Brain microvascular endothelial cell (primary cell): ENCODE data around the gene SRMS.

Source experiments
- DNase-seq: peaks from one replicate; pipeline ENCODE4 v3.0.0-alpha.2; 2020
- H3K27ac ChIP-seq: fragments of 250-450 bp; sonication (Bioruptor Pico); 2 replicates; pipeline ENCODE4 v1.5.1; 2020; ENCODE audit warnings: mild to moderate bottlenecking, moderate library complexity
- H3K27me3 ChIP-seq: fragments of 250-450 bp; sonication (Bioruptor Pico); replicated peaks from 2 replicates; pipeline ENCODE4 v1.5.1; 2020; ENCODE audit warnings: mild to moderate bottlenecking
- H3K36me3 ChIP-seq: fragments of 250-450 bp; sonication (Bioruptor Pico); replicated peaks from 2 replicates; pipeline ENCODE4 v1.5.1; 2020; ENCODE audit warnings: mild to moderate bottlenecking
- H3K4me3 ChIP-seq: 2 replicates; pipeline ENCODE4 v1.5.1; 2011; ENCODE audit warnings: low read depth, mild to moderate bottlenecking, control low read depth, low read length, moderate library complexity
- CTCF ChIP-seq: IDR thresholded peaks from 2 replicates; pipeline ENCODE4 v1.5.1; 2011; ENCODE audit warnings: low read depth, mild to moderate bottlenecking, moderate library complexity, low read length, control low read depth, inconsistent platforms; ENCODE audit errors: missing control alignments
- in situ Hi-C: cut with HindIII; loops from 2 replicates; pipeline ENCODE4 v1.10.0; 2017; ENCODE audit warnings: low sequenced_read_pairs, low pct_ligation_motif_present

SRMS gene

GRCh38 chr20:63570281-63571086 lies 22.9 kb upstream of the SRMS start:
- in situ Hi-C loops = no loop called here
- peaks cover 7% of the 10 kb centered on the region for H3K36me3 ChIP-seq
- TF ChIP-seq CTCF = no peak
- H3K4me3 ChIP-seq = no peak overlapping the region
- DNase-seq = no peak
- no peak overlapping the region for H3K27ac ChIP-seq
- no peaks in the 10 kb centered on the region for H3K27me3 ChIP-seq

DNA sequence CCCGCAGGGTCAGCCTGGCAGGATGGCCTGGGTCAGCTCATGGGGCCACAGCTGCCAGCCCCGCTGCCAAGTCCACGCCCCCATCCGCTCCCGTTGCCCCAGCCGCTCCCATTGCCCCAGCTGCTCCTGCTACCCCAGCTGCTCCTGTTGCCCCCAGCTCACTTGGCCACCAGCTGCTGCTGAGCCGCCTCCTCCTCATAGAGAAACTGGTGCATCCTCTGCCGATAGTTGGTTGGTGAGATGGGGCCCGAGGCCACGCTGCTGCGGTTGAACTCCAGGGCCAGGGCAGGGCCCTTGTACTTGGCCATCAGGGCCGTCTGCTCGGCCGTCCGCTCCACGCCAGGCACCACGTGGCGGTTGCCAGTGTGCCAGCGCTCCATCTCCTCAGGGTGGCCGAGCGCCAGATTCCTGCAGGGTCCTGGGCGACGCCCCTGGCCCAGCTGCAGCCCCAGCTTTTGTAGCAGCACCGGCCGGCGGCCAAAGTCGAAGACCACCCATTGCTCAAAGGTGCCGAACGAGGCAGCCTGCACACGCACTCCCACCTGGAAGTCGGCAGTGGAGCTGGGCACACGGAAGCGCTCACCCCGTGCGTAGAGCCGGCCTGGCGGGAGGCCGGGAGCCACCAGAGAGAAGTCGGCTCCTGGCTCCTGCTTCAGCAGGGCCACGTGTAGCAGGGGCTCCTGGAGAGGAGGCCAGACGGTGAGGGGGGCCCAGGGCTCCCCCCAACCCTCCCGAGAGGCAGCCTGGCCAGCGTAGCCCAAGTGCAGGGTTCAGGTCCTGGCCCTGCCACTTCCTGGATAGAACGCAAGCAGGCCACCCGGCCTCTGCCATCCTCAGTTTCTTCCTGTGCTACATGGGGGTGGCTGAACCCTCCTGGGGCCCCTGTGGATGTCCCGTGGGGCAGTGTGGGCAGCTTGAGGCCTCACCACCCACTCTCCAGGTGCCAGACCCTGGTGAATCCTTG lies 21.7 kb upstream of the SRMS start:
- Histone ChIP-seq H3K36me3 (peaks cover 16% of the 10 kb centered on the region), H3K27me3 (no peaks in the 10 kb centered on the region), H3K27ac (no peak overlapping the region), H3K4me3 (no peak overlapping the region)
- no peak for TF ChIP-seq CTCF
- in situ Hi-C loops = no loop called here
- DNase-seq = no peak

DNA sequence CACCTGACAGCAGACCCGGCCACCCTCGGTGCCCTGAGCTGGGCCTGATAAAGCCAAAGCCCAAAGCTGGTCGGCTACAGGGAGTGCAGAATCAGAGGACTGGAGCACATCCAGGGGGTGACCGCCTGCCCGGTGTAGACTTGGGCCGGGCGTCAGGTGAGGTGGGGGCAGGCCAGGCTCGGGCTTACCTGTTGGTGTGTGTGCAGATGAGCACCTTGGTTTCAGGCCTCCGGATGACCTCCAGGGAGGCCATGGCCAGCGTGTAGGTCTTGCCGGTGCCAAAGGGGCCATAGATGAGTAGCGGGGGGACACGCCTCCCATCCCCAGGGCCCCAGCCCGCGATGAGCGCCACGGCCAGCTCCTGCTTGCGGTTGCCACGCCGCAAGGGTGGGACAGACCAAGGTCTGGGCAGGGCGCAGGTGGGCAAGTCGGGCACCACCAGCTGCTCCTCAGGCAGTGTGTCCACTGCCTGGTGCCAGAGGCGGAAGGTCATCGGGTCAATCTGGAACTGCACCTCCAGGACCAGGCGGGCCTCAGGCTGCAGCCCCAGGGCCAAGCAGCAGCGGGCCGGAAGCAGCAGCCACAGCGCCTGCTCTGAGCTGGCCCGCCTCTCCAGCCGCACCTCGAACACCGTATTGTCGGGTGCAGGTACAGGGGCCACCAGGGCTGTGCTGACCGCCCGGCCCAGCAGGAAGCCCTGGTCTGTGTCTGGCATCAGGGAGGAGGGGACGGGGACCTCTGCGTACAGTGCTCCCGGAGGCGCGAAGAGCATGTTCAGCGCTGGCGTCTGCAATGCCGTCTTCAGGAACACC lies 20.8 kb upstream of the SRMS start:
- in situ Hi-C loops = no loop called here

GRCh38 chr20:63567386-63568169 lies 20.0 kb upstream of the SRMS start:
- peaks cover 20% of the 10 kb centered on the region for H3K36me3 ChIP-seq
- H3K27ac ChIP-seq = no peak overlapping the region
- H3K27me3 ChIP-seq = no peaks in the 10 kb centered on the region
- in situ Hi-C loops = no loop called here
- TF ChIP-seq CTCF = no peak
- no peak overlapping the region for H3K4me3 ChIP-seq
- peak; percentile 20 for DNase-seq

More for the DNA sequence above, 20.8 kb upstream of the SRMS start:
- Histone ChIP-seq H3K27me3 (no peaks in the 10 kb centered on the region), H3K4me3 (no peak overlapping the region), H3K36me3 (peaks cover 16% of the 10 kb centered on the region), H3K27ac (no peak overlapping the region)
- TF ChIP-seq CTCF = no peak
- DNase-seq = no peak

DNA sequence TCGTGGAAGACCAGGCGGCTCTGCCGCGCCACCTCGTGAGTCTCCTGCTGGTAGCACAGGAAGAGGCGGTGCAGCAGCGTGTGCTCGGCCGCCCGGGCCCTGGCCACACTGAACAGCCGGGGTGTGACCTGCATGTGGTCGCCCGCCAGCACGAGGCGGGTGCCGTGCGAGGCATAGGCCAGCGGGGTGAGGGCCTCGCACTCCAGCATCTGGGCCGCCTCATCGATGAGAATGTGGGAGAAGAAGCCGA lies 19.5 kb upstream of the SRMS start:
- peaks cover 20% of the 10 kb centered on the region for H3K36me3 ChIP-seq
- no peaks in the 10 kb centered on the region for H3K27me3 ChIP-seq
- H3K27ac ChIP-seq = no peak overlapping the region
- DNase-seq = no peak
- H3K4me3 ChIP-seq = no peak overlapping the region
- TF ChIP-seq CTCF = no peak
- in situ Hi-C loops = no loop called here
